ENCODE measurements around the gene ANO4. TPM values are rescaled to one million over a fixed set of nuclear protein-coding genes. Genes with fewer than 3 reads are reported as not detected.

The ANO4 gene
- total and polyA plus RNA-seq, 2 of the 8 experiments (the other 6 are each of a cell fraction or from before 2014, with no cell fraction given), result 1.1 to 3.4 TPM

- TF ChIP-seq CTBP2 (IDR thresholded peaks at IDR 0.05; ENCODE audit: borderline replicate concordance, insufficient read depth, insufficient read length, low read length) (no peak), HDAC6 (IDR thresholded peaks at IDR 0.05; ENCODE audit: low read depth, low read length) (no peak), SIN3A (conservative IDR thresholded peaks at IDR 0.05 in 1 of 2, IDR thresholded peaks at IDR 0.05 in 1 of 2; ENCODE audit: low read depth in 1 of 2, low read length in 2 of 2) (no peak), RBBP5 (IDR thresholded peaks at IDR 0.05; ENCODE audit: borderline replicate concordance, low read depth, low read length) (no peak), EGR1 (IDR thresholded peaks at IDR 0.05; ENCODE audit: borderline replicate concordance, low read depth, low read length) (no peak), CHD7 (IDR thresholded peaks at IDR 0.05; ENCODE audit: insufficient replicate concordance, low read length) (no peak), CBX8 (IDR thresholded peaks at IDR 0.05; ENCODE audit: borderline replicate concordance, low read depth, low read length) (no peak)
These were observed 47.6 kb downstream of the ANO4 start (continued) for GRCh38 chr12:100842156-100842555.
